ENCODE results near the gene TMEM201.
A peak's percentile ranks its signal among the peaks of the same experiment; 100 is the strongest.
"Not testable (repeated sequence)": the region's sequence is repeated elsewhere in the genome, so short reads cannot be mapped to it uniquely, and the experiment has no call there.

Gene TMEM201

GRCh38 chr1:9588551-9589143 lies at the start of gene TMEM201:
TMEM201 (plus strand) TSS chr1:9588911; CDS start chr1:9588931, 20 bp downstream.
- DNase-seq (ENCODE audit: low read depth, low spot score) = peak; percentile 93

DNA sequence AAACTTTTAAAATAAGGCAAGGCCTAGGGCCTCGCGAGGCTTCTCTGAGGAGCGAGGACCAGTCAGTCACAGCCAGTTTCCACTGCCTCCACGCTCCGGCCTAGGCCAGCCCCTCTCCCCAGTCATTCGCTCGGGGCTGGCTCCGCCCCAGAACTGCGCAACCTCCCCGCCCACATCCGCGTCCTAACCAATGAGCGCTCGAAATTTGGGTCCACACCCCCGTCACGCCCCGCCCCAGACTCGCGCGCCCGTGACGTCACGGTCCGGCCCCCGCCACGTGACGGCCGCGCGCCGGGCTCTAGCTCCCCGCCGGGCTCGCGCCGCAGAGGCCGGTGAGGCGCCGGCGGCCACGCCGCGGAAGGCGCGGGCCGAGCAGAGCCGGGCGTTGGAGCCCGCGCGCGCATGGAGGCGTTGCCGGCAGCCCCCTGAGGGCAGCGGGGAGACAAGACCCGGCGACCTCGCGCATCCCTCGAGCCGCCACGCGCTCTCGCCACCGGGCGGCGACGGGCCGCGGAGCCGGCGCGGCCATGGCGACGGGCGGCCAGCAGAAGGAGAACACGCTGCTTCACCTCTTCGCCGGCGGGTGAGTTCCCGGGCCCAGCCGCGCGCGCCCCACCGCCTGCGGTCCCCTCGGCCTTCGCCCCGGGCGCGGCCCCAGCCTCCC lies 49.4 kb upstream of the TMEM201 start, which contains the start of gene SLC25A33:
TSS of gene SLC25A33 (plus strand) at position 301 of the 664 bp plus-strand sequence. CDS start at position 528, 227 bp downstream.
- peak; percentile 97 for DNase-seq (ENCODE audit: low read depth, low spot score)

DNA sequence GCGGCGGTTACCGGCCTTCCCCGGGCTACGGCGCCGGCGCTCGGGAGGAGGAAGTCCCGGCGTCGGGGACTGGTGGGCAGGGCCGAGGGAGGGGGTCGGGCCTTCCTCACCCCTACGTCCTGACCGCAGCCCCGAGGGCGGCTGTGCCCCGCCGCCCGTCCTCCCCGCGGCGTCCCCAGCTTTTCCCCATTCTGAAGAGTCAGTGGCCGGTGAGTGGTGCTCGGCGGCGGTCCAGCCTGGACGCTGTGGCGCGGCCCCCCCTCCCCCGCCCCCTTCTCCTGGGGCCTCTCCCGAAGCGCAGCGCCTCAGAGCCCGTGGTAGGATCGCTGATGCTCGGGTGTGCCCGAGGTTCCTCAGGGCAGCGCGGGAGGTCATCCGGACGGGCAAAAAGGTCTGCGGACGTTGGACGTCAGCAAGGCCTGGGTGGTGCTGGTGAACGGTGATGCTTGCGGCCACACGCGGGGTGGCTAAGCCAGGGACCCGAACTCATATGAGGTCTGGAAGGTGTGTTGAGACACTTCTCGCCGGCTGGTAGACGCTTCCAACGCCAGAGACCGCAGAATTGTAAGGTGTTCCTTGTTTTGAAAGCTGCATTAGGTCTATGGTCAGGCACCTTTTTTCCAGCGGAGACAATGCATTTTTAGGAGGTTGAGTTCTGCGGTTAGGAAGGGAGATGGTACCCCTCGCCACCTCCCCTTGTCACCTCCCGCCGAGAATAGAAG lies 48.7 kb upstream of the TMEM201 start:
- peak; percentile 68 for DNase-seq (ENCODE audit: low read depth, low spot score)

GRCh38 chr1:9542430-9542829 lies 46.3 kb upstream of the TMEM201 start:
- no peak for DNase-seq (ENCODE audit: low read depth, low spot score)

DNA sequence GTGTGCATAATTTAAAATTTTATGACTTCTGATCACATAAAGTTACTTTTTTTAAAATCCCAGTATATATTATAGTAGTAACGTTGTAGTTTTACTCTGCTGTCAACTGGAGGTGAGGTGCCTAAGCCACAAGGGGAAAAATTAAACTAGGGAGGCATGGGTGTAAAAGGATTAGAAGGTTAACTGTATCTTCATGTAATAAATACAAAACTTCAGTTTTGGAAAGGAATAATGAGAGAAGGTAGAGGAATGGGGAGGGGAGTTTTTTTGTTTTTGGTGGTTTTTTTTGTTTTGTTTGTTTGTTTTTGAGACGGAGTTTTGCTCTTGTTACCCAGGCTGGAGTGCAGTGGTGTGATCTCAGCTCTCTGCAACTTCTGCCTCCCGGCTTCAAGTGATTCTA lies 43.8 kb upstream of the TMEM201 start:
- DNase-seq (ENCODE audit: low read depth, low spot score) = no peak

DNA sequence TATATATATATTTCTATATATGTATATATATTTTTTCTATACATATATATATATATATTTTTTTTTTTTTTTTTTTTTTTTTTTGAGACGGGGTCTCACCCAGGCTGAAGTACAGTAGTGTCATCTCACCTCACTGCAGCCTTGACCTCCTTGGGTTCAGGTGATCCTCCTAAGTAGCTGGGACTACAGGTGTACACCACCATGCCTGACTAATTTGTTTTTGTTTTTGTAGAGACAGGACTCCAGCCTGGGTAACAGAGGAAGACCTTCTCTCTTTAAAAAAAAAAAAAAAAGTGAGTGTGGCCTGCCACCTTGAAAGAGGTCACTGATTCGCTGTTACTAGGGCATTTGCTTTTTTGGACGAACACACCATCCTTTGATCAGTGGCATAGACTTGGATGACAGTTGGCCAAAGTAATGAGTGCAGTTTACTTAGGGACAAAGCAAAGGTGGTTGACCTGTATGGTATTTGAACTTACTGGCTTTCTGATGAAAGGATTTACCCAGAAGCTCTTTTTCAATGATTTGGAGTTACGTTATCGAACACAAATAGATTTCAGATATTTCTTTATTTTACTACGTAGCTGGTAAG lies 38.7 kb upstream of the TMEM201 start:
- no peak for DNase-seq (ENCODE audit: low read depth, low spot score)

DNA sequence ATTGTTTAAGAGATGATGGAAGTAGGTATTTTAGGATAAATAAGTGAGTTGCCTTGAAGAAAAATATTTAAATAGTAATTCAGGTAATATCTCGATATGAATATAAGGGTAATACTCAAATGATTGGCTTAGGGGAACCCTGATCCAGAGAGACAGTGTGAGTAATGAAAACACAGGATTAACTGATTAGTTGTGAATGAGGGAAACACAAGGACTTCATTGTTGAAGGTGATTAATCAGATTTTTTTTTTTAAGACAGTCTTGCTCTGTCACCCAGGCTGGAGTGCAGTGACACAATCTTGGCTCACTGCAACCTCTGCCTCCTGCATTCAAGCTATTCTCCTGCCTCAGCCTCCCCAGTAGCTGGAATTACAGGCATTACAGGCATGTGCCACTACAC lies 36.7 kb upstream of the TMEM201 start:
- DNase-seq (ENCODE audit: low read depth, low spot score) = no peak

DNA sequence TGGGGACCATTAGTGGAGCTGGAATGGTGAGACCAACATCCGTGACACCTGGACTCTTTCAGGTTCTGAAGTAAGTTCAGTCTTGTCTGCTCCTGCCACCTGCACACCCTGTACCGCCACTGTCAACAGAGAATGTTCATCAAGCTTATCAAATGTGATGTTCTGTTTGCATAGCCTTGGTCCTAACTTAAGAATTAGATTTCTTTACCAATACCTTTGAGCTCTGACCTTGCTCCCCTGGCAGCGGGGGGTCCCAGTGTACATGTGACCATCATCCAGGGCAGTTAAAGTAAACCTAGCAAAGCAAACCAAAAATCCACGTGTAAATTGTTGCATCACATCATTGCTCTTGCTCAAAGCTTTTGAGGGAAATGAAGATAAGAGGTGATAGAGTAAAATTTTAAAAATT lies 35.0 kb upstream of the TMEM201 start:
- no peak for DNase-seq (ENCODE audit: low read depth, low spot score)

- no peak for DNase-seq (ENCODE audit: low read depth, low spot score)
These were observed 32.8 kb upstream of the TMEM201 start for GRCh38 chr1:9555942-9556341.

DNA sequence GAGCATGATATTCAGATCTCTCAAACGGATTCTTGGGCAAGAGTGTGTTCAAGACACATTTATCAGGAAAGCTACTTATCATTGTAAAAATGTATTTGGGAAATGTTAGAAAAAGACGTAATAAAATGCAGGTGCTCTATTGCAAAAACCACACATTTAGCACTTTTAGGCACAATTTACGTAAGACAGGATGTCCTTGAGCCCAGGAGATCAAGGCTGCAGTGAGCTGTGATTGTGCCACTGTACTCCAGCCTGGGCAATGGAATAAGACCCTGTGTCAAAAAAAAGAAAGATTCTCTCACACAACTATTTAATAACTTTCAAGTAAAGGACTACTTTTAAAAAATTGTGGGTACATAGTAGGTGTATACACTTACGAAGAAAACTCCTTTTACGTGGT lies 31.1 kb upstream of the TMEM201 start:
- no peak for DNase-seq (ENCODE audit: low read depth, low spot score)

GRCh38 chr1:9558271-9558945 lies 30.3 kb upstream of the TMEM201 start:
- DNase-seq (ENCODE audit: low read depth, low spot score) = no peak

GRCh38 chr1:9558946-9559545 lies 29.7 kb upstream of the TMEM201 start:
- DNase-seq (ENCODE audit: low read depth, low spot score) = peak; percentile 11

GRCh38 chr1:9559673-9560072 lies 29.0 kb upstream of the TMEM201 start:
- DNase-seq (ENCODE audit: low read depth, low spot score) = peak; percentile 72

- DNase-seq (ENCODE audit: low read depth, low spot score) = not testable (repeated sequence)
These were observed 28.6 kb upstream of the TMEM201 start for GRCh38 chr1:9560090-9560489.

DNA sequence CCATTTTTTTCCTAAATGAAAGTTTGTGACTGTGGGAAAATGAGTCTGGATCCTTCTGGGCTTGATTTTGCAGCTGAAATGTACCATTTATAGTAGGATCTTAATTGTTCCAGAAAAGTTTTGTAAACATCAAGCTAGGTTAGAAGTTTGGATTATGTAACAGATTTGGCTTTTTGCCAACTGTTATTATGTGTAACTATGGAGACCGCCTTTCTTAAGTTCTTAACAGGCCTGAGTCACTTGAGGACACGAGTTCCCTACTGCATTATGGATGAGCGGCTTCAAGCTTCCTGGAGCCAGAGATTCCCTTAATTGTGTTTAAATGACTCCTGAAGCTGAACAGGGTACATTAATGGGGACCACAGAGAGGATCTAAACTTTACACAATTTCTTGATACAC lies 27.3 kb upstream of the TMEM201 start:
- DNase-seq (ENCODE audit: low read depth, low spot score) = no peak

GRCh38 chr1:9569267-9569666 lies 19.4 kb upstream of the TMEM201 start:
- no peak for DNase-seq (ENCODE audit: low read depth, low spot score)

DNA sequence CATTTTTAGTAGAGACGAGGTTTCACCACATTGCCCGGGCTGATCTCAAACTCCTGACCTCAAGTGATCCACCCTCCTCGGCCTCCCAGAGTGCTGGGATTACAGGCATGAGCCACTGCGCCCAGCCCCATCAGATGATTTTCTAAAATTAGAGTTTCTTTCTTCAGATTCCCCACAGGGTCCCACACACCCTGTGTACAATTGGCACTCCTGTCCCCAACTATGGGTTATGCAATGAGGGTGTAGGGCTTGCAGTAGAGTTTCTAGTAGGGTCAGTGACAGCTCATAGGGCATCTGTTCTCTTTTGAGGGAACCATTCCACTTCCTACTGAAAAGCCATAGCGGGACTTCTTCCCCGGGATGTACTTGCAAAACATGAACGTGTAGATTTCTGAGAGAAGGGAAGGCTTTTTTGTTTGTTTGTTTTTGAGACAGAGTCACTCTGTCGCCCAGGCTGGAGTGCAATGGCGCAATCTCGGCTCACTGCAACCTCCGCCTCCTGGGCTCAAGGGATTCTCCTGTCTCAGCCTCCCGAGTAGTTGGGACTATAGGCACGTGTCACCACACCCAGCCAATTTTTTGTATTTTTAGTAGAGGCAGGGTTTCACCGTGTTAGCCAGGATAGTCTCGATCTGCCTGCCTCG lies 17.7 kb upstream of the TMEM201 start:
- not testable (repeated sequence) for DNase-seq (ENCODE audit: low read depth, low spot score)

- DNase-seq (ENCODE audit: low read depth, low spot score) = no peak
These were observed 15.0 kb upstream of the TMEM201 start for GRCh38 chr1:9573723-9574122.

DNA sequence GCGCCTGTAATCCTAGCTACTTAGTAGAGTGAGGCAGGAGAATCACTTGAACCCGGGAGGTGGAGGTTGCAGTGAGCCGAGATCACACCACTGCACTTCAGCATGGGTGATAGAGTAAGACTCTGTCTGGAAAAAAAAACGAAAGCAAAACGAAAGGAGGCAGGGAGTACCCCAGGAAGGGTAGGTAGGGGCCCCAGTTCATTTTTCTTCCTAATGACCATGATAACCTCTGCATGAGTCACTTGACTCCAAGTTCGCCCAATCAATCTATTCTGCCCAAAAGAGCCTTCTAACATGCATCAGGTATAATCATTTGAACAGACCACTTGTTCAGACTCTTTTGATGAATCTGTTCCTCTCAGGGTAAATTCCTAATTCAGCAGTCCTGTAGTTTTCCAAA lies 13.2 kb upstream of the TMEM201 start:
- no peak for DNase-seq (ENCODE audit: low read depth, low spot score)

- no peak for DNase-seq (ENCODE audit: low read depth, low spot score)
These were observed 11.8 kb upstream of the TMEM201 start for GRCh38 chr1:9576903-9577302.

- no peak for DNase-seq (ENCODE audit: low read depth, low spot score)
These were observed 11.3 kb upstream of the TMEM201 start for GRCh38 chr1:9577423-9577822.
